SK-N-MC (cell line): ENCODE measurements around the gene CFP.
A peak's percentile ranks its signal among the peaks of the same experiment; 100 is the strongest.

ENCODE experiments used
- DNase-seq: peaks from one replicate; pipeline ENCODE4 v3.0.0-alpha.2; 2011; ENCODE audit warnings: low read depth, low spot score
- H3K27ac ChIP-seq: fragments of 200-600 bp; sonication (generic); 2 replicates; pipeline ENCODE4 v1.5.1; 2016; ENCODE audit warnings: mixed run types
- H3K36me3 ChIP-seq: fragments of 200-600 bp; sonication (generic); 2 replicates; pipeline ENCODE4 v1.6.1; 2017; ENCODE audit warnings: antibody characterized with exemption, low read length, mixed read lengths; ENCODE audit not compliant: insufficient read depth
- H3K4me3 ChIP-seq: fragments of 200-600 bp; sonication (generic); 2 replicates; pipeline ENCODE4 v1.5.1; 2016
- H3K9ac ChIP-seq: fragments of 200-600 bp; sonication (generic); 2 replicates; pipeline ENCODE4 v1.8.0; 2017; ENCODE audit warnings: mixed run types, mixed read lengths; ENCODE audit not compliant: insufficient read length
- H3K9me3 ChIP-seq: fragments of 200-600 bp; sonication (generic); 2 replicates; pipeline ENCODE4 v1.6.1; 2017; ENCODE audit warnings: low read depth, mild to moderate bottlenecking, antibody characterized with exemption, low read length, moderate library complexity, mixed read lengths
- EZH2 ChIP-seq: fragments of 200-600 bp; sonication (generic); IDR thresholded peaks from one replicate; pipeline ENCODE4 v1.6.1; 2017; ENCODE audit warnings: antibody characterized with exemption
- FOXP2 ChIP-seq: optimal IDR thresholded peaks from 2 replicates; pipeline ENCODE3; 2011; ENCODE audit warnings: mild to moderate bottlenecking, moderate library complexity; ENCODE audit not compliant: insufficient read depth; ENCODE audit errors: extremely low read length, control extremely low read depth
- POLR2AphosphoS5 ChIP-seq: IDR thresholded peaks from 2 replicates; pipeline ENCODE4 v1.6.1; 2012; ENCODE audit warnings: mild to moderate bottlenecking, low read depth, low read length, borderline replicate concordance

Gene CFP

DNA sequence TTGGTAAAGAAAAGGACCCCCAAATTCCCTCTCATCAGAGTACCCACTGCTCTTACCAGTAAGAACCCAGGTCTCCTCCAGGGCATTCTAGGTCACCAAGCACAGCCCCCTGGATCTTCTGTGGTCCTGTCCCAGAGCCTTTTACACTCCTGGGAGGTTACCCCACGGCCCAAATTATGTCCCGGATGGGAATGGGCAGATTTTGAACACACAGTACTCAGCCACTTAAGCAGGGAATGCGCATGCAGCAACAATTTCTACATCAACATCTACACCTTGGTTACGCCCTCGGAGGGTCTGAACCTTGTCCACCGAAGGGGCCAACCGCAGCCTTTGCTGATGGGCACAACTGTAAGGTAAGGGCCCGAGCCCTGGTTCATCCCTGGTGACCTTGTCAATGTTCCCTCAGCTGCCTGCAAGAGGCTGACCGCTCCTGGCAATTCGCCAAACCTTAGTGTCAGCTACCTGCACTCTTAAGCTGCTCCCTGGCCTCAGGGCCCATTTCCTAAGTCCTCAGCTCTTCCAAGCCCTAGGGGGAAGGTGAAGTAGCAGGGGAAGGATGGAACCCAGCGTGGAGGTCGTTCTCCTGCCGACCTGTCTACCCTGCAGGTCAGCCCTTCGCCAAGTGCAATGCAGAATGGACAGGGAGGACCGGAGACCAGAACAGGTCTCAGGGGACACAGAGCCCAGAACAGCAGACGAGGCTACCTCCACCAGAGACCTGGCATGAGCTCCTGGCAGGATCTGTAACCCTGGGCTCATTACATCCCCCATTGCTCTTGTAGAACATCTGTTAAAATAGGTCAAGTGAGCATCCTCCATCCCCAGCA, 41.6 kb downstream of the CFP start:
- DNase-seq, result no peak
- TF ChIP-seq POLR2AphosphoS5, result no peak
- TF ChIP-seq EZH2, result no peak
- TF ChIP-seq FOXP2, result no peak
- no peak overlapping the region for H3K27ac ChIP-seq
- H3K9me3 ChIP-seq, result no peaks in the 10 kb centered on the region
- H3K9ac ChIP-seq, result no peak overlapping the region
- H3K36me3 ChIP-seq, result no peaks in the 10 kb centered on the region
- H3K4me3 ChIP-seq, result no peak overlapping the region

DNA sequence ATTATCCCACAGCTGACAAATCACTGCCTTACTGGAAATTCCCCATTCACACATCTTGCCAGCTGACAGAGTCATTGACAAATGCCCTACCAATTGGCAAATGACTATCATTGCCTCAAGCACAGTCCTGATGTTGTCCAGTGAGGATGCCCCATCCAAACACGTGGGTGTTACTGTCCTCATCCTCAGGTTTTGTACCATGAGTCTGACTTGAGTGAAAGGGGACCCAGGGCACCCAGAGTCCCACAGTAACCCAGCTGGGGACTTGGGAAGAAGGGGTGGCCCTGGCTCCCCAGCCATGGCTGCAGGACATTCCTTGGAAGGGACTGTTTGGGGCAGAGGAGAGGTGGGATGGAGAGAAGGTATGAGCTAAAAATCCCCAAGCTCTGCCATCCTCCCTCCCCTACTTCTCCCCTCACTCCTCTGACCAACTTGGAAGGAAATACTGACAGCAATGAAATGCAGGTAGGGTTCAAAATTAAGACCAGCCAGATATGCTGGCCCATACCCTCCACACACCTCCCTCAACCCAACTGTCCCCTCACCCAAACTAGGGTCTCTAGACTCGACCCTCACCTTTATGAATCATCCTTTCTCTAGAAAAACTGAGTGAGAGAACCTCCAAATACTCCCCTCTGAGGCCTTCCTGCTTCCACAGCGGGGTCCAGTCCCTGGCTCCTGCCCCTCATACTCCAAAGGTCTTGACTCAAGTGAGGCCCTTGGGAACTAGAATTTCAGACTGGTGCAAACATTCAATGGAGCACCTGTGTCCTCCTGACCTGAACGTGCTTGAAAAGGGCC, 42.4 kb downstream of the CFP start:
- DNase-seq, result no peak
- no peak overlapping the region for H3K27ac ChIP-seq
- H3K9me3 ChIP-seq, result no peaks in the 10 kb centered on the region
- no peak overlapping the region for H3K9ac ChIP-seq
- no peak overlapping the region for H3K4me3 ChIP-seq
- TF ChIP-seq EZH2, result no peak
- TF ChIP-seq FOXP2, result no peak
- no peak for TF ChIP-seq POLR2AphosphoS5
- no peaks in the 10 kb centered on the region for H3K36me3 ChIP-seq

GRCh38 chrX:47586043-47586787, 43.5 kb downstream of the CFP start:
- no peaks in the 10 kb centered on the region for H3K9me3 ChIP-seq
- no peak for DNase-seq

GRCh38 chrX:47585273-47585672, 44.5 kb downstream of the CFP start:
- Histone ChIP-seq H3K36me3 (no peaks in the 10 kb centered on the region), H3K27ac (no peak overlapping the region), H3K4me3 (no peak overlapping the region), H3K9me3 (no peaks in the 10 kb centered on the region), H3K9ac (no peak overlapping the region)
- DNase-seq, result no peak
- TF ChIP-seq EZH2, result no peak
- TF ChIP-seq FOXP2, result no peak
- no peak for TF ChIP-seq POLR2AphosphoS5

More at GRCh38 chrX:47586043-47586787, 43.5 kb downstream of the CFP start:
- Histone ChIP-seq H3K27ac (no peak overlapping the region), H3K36me3 (no peaks in the 10 kb centered on the region), H3K9ac (no peak overlapping the region), H3K4me3 (no peak overlapping the region)
- no peak for TF ChIP-seq EZH2
- TF ChIP-seq FOXP2, result no peak
- TF ChIP-seq POLR2AphosphoS5, result no peak

DNA sequence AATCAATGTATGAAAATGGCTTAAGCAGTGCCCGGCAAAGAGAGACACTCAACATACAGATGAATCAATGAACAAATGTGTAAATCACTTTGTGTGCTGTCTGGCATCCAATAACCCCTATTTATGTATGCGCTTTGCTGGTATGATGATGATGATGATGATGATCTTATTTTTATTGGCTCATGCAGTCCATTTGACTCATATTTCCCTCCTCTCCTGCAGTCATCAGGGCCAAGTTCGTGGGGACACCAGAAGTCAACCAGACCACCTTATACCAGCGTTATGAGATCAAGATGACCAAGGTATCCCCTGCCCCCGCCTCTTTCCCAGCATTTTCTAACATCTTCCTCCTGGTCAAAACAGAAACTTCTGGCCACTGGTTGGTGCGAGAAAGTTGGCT, 45.0 kb downstream of the CFP start:
- Histone ChIP-seq H3K27ac (0 out of 2 replicates have a peak overlapping the region, but pooled peaks have one; percentile 31), H3K4me3 (no peak overlapping the region), H3K9me3 (no peaks in the 10 kb centered on the region), H3K9ac (no peak overlapping the region), H3K36me3 (no peaks in the 10 kb centered on the region)
- no peak for DNase-seq
- TF ChIP-seq EZH2, result no peak
- no peak for TF ChIP-seq POLR2AphosphoS5
- no peak for TF ChIP-seq FOXP2

- TF ChIP-seq FOXP2, result no peak
- TF ChIP-seq POLR2AphosphoS5, result no peak
- no peak for TF ChIP-seq EZH2
- H3K9ac ChIP-seq, result no peak overlapping the region
- no peak for DNase-seq
- no peaks in the 10 kb centered on the region for H3K9me3 ChIP-seq
- no peaks in the 10 kb centered on the region for H3K36me3 ChIP-seq
- H3K4me3 ChIP-seq, result peak overlapping the region; percentile 18; the same call in 1 of the 2 replicates
- H3K27ac ChIP-seq, result no peak overlapping the region
Observed at GRCh38 chrX:47583240-47583861, 46.4 kb downstream of the CFP start.

DNA sequence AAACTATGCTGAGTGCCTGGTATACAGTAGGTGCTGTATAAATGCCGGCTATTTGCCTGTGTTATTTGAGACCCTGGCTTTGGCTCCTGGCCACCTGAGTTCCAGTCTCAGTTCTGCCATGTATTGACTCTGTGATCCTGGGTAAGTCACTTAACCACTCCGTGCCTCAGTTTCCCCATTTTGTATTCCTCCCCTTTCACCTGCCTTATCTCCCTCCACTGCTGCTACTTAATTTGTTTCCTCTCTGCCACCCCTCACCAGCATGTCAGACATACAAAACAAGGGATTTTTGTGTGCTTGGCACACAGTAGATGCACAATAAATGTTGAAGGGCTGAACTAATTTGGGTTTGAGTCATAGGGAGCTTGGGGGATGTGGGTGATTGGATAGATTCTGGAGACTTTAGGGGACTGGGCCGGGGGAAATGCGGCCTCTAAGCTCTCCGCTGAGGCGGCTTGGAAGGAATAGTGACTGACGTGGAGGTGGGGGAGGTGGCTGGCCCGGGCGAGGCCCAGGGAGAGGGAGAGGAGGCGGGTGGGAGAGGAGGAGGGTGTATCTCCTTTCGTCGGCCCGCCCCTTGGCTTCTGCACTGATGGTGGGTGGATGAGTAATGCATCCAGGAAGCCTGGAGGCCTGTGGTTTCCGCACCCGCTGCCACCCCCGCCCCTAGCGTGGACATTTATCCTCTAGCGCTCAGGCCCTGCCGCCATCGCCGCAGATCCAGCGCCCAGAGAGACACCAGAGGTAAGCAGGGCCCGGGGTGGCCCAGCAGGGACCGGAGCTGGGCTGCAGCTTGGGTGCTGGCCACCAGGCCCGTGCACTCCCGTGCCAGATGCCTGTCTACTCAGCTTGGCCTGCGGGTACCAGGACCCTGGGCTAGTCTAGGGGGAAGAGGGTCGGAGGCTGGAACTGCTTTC, 47.7 kb downstream of the CFP start, which contains the start of gene TIMP1:
Gene TIMP1, plus strand, starts transcription at position 706 of the 917 bp plus-strand sequence. CDS start 980 bp downstream, outside the sequence.
- no peak for DNase-seq
- peak within 1 kb of the TSS; percentile 63 for H3K9ac ChIP-seq
- H3K36me3 ChIP-seq, result no peaks in the 10 kb centered on the region
- H3K4me3 ChIP-seq, result peak within 1 kb of the TSS; percentile 72
- no peak for TF ChIP-seq EZH2
- TF ChIP-seq FOXP2, result no peak
- TF ChIP-seq POLR2AphosphoS5, result no peak
- H3K9me3 ChIP-seq, result no peaks in the 10 kb centered on the region
- no peak within 1 kb of the TSS for H3K27ac ChIP-seq
